Panc1 (cell line): ENCODE measurements around the gene TGIF1.

Experiments
- CTCF ChIP-seq: fragments of 450-650 bp; IDR thresholded peaks from 2 replicates; pipeline ENCODE4 v1.5.1; 2017; ENCODE audit warnings: mild to moderate bottlenecking
- POLR2AphosphoS5 ChIP-seq: IDR thresholded peaks from 2 replicates; pipeline ENCODE4 v1.6.1; 2012; ENCODE audit warnings: mild to moderate bottlenecking, low read depth, low read length, moderate library complexity
- REST ChIP-seq, 2 experiments: IDR thresholded peaks; 2 replicates each; pipeline ENCODE4 v1.6.1; 2011 to 2012; ENCODE audit warnings: low read depth in 2 of 2, control low read depth in 1 of 2, low read length in 1 of 2, mild to moderate bottlenecking in 1 of 2, moderate library complexity in 1 of 2; ENCODE audit not compliant: insufficient read depth in 1 of 2
- SIN3A ChIP-seq: IDR thresholded peaks from 2 replicates; pipeline ENCODE4 v1.6.1; 2012; ENCODE audit warnings: low read depth, mild to moderate bottlenecking, low read length, moderate library complexity, borderline replicate concordance; ENCODE audit not compliant: insufficient read depth
- TCF7L2 ChIP-seq: IDR thresholded peaks from 2 replicates; pipeline ENCODE4 v1.6.1; 2011; ENCODE audit warnings: mild to moderate bottlenecking, low read depth, low read length, inconsistent platforms

GRCh38 chr18:3411854-3412268, 38.1 kb upstream of the TGIF1 start:
- no peak for TF ChIP-seq CTCF
- no peak for TF ChIP-seq SIN3A
- TF ChIP-seq REST (IDR thresholded peaks at IDR 0.05; ENCODE audit: insufficient read depth in 1 of 2, low read depth in 2 of 2, low read length in 1 of 2) = no peak
- TF ChIP-seq POLR2AphosphoS5 = no peak
- no peak for TF ChIP-seq TCF7L2
